Activated CD8-positive, alpha-beta memory T cell treated with anti-CD3 and anti-CD28 coated beads, Interleukin-2, amount 50 U/mL, for 1 hour (primary cell): ENCODE data around the gene TBC1D23.
"Not testable (repeated sequence)": the region's sequence is repeated elsewhere in the genome, so short reads cannot be mapped to it uniquely, and the experiment has no call there.

Experiments used
- DNase-seq: peaks from one replicate; pipeline ENCODE4 v3.0.0-alpha.2; 2020; ENCODE audit errors: extremely low read depth

Gene TBC1D23

GRCh38 chr3:100299016-100299415 is 38.2 kb downstream of the TBC1D23 start:
- no peak for DNase-seq

- no peak for DNase-seq
Observed at GRCh38 chr3:100306695-100307094, 45.9 kb downstream of the TBC1D23 start.

- DNase-seq: no peak
Observed at GRCh38 chr3:100310355-100310965, 49.7 kb downstream of the TBC1D23 start.

- DNase-seq: no peak
Observed at GRCh38 chr3:100311011-100311410, 50.2 kb downstream of the TBC1D23 start.

- no peak for DNase-seq
Observed at GRCh38 chr3:100316641-100317069, 55.9 kb downstream of the TBC1D23 start.

- no peak for DNase-seq
Observed at GRCh38 chr3:100317912-100318311, 57.1 kb downstream of the TBC1D23 start.

GRCh38 chr3:100319951-100320350 is 59.2 kb downstream of the TBC1D23 start:
- no peak for DNase-seq

- no peak for DNase-seq
Observed at GRCh38 chr3:100324044-100324443, 63.3 kb downstream of the TBC1D23 start.

GRCh38 chr3:100325827-100326226 is 65.0 kb downstream of the TBC1D23 start:
- no peak for DNase-seq

- DNase-seq: not testable (repeated sequence)
Observed at GRCh38 chr3:100327377-100327776, 66.6 kb downstream of the TBC1D23 start.

GRCh38 chr3:100329800-100330489 is 69.2 kb downstream of the TBC1D23 start:
- DNase-seq: no peak

- DNase-seq: no peak
Observed at GRCh38 chr3:100330651-100331050, 69.9 kb downstream of the TBC1D23 start.

GRCh38 chr3:100331660-100332059 is 70.9 kb downstream of the TBC1D23 start:
- no peak for DNase-seq

- DNase-seq: no peak
Observed at GRCh38 chr3:100333051-100333450, 72.3 kb downstream of the TBC1D23 start.

- no peak for DNase-seq
Observed at GRCh38 chr3:100333970-100334487, 73.2 kb downstream of the TBC1D23 start.

GRCh38 chr3:100334488-100335351 is 73.9 kb downstream of the TBC1D23 start, which contains the start of gene NIT2:
Gene NIT2 (plus strand): TSS chr3:100334757. CDS start chr3:100334792, 35 bp downstream.
- DNase-seq: peak; percentile 48

GRCh38 chr3:100335434-100335833 is 74.6 kb downstream of the TBC1D23 start:
- DNase-seq: no peak

GRCh38 chr3:100336229-100336628 is 75.4 kb downstream of the TBC1D23 start:
- not testable (repeated sequence) for DNase-seq

- DNase-seq: no peak
Observed at GRCh38 chr3:100338911-100339310, 78.1 kb downstream of the TBC1D23 start.

GRCh38 chr3:100339786-100340185 is 79.0 kb downstream of the TBC1D23 start:
- DNase-seq: no peak

- no peak for DNase-seq
Observed at GRCh38 chr3:100340527-100340926, 79.7 kb downstream of the TBC1D23 start.

- no peak for DNase-seq
Observed at GRCh38 chr3:100348727-100349126, 87.9 kb downstream of the TBC1D23 start.
